NCI-H2227 (cell line): ENCODE measurements around the gene SERINC2.

Experiments
- DNase-seq: peaks from one replicate; lab custom pipeline; 2025; ENCODE audit not compliant: unreplicated experiment; lab: John Stamatoyannopoulos, UW

Gene SERINC2

DNA sequence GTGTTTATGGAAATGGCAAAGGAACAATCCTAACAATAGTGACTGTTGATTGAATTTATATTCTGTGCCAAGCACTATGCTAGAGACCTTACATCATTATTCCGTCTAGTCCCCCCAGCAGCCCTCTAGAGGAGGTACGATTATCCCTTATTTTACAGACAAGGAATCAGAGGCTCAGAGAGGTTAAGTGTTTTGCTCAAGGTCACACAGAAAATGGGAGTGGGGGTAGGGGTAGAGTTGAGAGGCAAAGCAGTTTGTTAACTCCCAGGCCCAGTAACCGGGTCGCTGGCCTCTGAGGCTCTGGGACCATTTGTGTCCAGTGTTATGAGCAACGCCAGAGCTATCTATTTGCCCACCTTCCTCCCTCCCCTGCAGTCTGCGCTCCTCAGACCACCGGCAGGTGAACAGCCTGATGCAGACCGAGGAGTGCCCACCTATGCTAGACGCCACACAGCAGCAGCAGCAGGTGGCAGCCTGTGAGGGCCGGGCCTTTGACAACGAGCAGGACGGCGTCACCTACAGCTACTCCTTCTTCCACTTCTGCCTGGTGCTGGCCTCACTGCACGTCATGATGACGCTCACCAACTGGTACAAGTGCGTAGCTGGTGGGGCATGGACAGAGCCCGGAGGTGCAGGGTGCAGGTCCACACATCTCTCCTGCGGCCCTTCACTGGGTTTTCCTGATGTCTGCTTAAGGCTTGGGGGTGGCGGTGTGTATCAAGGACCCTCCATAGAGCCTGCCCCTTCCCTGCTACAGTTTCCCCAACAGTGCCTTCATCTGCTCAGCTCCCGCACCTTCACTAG lies 19.8 kb downstream of the SERINC2 start:
- DNase-seq, result no peak

DNA sequence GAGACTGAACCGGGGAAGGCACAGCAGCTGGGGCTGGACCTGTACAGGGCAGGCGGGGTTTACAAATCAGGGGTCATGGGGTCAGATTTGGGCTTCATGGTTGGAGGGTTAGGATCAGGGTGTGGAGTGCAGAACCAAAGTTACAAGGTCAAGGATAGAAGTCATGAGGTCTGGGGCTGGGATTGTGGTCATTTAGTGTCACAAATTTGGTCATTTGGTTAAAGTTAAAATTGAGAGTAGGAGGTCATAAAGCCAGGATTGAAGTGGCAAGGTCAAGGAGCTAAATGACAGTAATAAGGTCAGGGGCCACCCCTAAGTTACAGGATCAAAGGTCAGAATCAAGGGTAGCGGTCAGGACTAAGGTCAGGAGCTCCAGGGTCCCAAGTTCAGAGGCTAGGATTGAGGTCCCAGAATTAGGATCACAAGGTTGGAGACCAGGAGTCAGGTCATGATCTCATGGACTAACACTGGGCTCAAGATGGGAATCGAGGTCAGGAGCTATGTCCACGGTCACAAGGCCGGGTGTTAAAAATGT lies 20.4 kb downstream of the SERINC2 start:
- no peak for DNase-seq

DNA sequence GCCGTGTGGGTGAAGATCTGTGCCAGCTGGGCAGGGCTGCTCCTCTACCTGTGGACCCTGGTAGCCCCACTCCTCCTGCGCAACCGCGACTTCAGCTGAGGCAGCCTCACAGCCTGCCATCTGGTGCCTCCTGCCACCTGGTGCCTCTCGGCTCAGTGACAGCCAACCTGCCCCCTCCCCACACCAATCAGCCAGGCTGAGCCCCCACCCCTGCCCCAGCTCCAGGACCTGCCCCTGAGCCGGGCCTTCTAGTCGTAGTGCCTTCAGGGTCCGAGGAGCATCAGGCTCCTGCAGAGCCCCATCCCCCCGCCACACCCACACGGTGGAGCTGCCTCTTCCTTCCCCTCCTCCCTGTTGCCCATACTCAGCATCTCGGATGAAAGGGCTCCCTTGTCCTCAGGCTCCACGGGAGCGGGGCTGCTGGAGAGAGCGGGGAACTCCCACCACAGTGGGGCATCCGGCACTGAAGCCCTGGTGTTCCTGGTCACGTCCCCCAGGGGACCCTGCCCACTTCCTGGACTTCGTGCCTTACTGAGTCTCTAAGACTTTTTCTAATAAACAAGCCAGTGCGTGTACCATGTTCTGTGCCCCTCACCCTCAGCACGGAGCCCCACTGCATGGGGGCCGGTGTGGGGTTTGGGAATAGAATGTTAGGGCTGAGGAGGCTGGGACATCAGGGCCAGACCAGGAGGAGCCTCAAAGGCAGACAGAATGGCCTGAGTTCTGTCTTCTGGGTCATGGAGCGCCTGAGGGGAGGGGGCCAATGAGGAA lies 21.3 kb downstream of the SERINC2 start:
- DNase-seq, result no peak

DNA sequence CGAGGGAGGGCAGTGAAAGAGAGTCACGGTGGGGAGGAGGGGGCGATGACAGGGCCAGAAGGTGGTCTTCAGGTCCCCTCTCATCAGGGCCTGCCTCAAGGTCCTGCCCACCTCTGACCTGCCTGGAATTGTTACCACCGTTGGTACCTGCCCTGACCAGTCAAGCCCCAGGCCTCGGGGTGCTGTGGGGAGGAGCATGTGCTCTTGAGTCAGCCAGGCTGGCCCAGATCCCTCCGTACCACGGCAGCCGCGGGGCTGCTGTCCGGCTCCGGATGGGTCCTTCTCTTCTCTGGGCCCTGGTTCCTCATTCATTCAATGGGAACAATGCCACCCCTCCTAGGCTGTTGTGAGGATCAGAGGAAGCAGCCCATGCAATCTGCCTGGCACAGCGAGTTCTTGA lies 22.0 kb downstream of the SERINC2 start:
- no peak for DNase-seq

DNA sequence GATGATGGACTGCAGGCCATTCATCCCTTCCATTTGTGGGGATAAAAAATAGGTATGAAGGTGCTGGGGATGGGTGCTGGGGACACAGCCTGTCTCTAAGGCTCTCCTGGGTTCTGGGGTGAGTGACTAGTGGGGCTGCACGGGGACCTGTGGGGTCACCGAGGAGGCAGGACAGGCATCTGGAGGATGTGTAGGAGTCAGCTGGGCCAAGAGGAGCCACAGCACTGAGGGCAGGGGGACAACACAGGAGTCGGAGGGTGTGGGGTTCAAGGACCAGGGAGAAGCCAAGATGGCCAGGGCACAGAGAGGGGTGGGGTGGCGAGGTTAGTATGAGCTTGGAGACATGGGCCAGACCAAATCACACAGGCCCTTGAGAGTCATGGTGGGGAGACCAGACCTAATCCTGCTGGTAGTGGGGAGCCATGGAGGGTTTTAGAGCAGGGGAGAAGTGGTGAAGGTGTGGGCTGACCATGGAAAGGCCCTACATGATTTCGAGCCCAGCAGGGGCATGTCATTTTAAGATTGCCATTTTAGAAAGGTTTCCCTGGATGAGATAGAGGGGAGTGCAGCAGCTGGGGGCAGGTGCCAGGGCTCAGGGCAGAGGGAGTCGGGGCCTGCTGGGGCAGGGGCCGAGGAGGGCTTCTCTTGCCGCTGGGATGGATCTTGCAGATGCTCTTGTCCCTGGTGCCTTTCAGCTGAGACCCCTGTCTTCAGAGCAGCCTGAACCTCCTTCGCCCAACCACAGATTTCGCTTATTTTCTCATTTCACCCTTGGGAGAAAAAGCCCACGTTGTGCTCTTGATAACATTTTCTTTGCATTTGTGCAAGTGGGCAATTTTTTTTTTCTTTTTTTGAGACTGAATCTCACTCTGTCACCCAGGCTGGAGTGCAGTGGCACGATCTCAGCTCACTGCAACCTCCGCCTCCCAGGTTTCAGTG lies 22.7 kb downstream of the SERINC2 start:
- DNase-seq, result no peak

DNA sequence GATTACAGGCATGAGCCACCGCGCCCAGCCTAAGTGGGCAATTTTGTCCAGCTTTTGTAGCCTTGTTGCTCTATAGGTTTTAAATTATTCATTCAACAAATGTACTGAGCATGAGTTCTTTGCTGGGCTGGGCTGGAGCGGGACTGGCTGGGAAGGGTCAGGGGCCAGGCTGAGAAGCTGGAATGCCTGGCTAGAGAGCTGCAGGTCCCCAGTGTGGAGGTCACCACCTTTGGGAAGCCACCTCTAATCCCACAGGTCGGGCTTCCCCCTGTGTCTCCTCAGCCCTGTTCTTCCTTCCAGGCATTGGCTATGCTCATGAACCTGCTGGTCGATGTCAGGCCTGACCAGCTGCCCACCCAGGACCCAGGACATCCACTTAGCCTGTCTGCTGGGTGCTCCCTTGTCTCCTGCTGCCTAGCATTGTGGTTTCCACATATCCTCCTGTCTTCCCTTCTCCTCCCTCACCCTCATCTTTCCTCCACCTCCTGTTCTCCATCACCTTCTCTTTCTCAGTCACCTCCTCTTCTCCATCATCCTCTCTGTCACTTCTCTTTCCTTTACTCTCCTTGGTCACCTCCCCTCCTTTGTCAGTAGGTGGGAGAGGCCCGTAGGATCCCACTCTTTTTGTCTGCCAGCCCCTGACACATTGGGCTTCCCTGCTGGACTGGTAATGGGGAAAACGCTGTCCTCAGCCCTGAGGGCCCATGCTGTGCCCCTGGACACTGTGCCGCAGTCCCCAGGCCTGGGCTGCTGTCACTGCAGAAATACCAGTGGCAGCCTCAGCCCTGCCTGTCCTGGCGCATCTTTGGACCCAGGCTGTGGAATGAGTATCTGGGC lies 23.8 kb downstream of the SERINC2 start:
- DNase-seq, result no peak

DNA sequence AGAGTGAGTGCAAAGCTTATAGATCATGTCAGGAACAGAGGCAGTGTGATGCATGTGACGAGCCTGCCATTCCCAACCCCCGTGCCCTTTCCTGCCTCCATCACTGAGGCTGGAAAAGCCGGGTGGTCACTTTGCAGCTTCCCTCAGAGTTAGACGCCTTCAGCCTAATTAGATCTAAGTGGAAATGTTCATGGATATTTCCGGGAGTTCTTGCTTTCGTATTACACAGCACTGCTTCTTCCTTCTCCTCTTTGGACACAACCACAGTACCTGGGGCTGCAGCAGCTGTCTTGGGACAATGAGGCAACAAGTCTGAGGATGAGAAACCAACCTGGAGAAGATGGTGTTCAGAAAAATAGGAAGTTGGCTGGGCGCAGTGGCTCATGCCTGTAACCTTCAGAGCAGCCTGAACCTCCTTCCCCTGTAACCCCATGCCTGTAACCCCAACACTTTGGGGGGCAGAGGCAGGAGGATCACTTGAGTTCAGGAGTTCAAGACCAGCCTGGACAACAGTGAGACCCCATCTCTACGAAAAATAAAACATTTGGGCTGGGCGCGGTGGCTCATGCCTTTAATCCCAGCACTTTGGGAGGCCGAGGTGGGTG lies 24.5 kb downstream of the SERINC2 start:
- no peak for DNase-seq

DNA sequence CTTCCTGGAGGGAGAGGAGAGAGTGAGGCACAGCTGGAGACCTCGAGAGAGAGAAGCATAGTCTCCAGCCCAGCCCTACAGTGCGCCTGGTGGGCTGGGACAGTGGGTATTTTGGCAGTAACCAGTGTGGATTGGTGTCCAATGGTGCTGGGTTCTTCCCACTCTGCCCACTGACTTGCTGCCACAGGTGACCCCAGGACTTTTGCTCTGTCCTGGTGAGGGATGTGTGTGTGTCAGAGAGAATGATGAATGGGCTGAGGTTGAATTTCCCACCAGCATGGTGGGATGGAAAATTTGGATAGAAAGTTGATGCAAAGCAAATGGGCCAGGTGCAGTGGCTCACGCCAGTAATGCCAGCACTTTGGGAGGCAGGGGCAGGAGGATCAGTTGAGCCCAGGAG lies 26.3 kb downstream of the SERINC2 start:
- DNase-seq, result no peak

DNA sequence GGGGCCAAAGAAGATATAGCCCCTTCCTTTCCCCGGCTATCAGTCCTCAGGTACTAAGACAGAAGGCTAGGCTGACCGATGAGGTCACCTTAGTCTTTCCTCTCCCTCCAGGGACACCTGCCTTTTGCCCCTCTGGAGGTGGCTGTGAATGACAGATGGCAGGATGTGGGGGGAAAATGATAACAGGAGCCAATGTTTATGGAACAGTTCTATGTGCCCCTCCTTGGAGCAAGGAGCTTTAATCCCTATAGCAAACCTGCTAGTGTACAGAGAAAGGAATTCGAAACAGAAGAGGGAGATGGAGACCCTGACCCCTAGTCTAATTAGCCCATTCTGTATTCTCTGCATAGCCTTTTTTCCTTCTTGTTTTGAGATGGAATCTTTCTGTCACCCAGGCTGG lies 28.1 kb downstream of the SERINC2 start:
- DNase-seq, result no peak

DNA sequence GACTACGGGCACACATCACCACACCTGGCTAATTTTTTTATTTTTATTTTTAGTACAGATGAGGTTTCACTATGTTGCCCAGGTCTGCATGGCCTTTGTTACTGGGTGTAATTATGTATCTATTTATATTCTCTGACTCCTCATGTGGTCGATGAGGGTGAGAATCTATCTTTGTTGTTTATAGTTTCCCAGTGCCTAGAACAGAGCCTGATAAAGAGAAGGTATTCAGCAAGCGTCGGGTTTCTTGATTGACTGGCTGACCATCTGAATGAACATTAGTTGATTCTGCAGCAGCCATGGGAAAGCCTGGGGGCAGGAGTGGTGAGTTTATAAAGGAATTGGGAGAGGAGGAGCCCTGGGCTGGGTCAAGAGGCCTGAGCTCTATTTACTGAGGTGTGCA lies 28.5 kb downstream of the SERINC2 start:
- no peak for DNase-seq

DNA sequence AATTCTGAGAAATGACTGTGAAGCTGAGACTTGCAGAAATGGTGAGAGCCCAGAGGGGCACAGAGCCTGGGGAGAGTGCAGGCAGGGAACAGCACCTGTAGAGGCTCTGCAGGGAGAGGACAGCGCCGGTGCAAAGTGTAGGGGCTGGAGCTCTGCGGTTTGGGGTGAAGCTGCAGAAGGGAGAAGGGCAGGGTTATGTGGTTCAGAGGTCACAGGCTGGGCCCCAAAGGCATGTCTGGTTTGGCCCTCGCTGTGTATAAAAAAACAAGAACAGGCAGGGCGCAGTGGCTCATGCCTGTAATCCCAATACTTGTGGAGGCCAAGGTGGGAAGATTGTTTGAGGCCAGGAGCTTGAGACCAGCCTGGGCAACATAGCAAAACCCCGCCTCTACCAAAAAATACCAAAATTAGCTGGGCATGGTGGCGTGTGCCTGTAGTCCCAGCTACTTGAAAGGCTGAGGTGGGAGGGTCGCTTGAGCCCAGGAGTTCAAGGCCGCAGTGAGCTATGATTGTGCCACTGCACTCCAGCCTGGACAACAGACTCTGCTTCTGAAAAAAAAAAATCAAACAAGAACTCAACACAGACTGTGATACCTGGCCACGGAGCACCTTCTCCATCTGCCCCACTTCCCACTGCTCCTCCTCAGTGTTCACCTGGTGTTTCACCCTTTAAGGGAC lies 29.1 kb downstream of the SERINC2 start:
- no peak for DNase-seq

DNA sequence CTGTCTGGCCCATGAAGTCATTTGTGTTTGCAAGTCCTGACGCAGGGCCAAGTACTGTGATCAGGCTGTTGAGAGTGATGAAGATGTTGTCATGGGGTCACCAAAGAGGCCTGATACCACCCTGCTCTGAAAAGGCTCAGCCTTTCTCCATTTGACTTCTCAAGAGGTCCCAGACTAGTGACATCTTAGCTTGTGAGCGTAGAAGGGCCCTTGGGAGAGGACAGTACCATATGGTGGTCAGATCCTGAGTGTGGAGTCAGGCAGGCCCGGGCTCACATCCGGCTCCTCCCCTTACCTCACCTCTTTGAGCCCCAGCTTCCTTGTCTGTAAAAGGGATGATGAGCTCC lies 29.6 kb downstream of the SERINC2 start:
- DNase-seq, result no peak

DNA sequence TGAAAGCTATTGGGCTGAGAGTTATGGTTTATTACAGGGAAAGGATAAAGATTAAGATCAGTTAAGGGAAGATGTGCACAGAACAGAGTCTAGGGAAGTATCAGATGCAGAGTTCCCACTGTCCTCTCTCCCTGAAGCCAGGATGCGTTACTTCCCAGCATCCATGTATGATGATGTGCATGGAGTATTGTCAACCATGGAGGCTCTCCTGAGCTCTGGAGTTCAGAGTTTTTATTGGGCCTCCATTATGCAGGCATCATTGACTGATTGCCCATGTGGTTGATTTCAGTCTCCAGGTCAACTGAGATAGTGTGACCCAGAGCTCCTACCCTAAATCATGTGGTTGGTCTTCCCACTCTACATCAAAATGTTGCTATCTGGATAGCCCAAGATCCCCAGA lies 30.7 kb downstream of the SERINC2 start:
- DNase-seq, result no peak

DNA sequence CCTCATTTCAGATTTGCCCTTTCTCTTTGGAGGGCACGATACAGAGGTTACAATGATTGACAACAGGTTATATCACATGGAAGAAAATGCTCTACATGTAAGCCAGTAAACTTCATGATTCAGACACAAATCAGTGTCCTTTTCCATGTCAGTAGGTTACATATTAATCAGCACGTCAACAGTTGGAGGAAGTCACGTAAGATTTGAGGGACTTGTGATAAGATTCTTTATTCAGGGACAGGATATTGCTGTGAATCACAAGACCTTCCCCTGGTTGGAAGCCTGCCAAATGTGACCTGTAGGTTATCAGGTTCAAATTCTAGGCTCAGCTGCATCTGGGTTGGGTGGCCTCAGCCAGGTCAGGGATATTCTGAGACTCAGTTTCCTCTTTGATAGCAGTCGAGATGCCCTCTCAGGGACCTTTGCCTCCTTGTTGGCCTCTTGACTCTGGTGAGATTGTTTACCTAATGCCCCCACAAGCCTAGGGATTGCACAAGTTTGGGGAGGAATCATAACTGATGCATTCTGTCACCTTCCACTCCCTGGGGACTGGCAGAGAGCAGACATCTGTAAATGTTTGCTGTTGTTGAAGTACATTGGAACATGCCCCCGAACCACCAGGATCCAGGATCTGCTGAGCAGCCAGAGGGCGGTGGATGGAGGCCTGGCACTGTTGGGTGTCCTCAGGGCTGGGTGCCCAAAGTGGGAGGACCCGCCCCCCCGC lies 31.9 kb downstream of the SERINC2 start:
- no peak for DNase-seq

DNA sequence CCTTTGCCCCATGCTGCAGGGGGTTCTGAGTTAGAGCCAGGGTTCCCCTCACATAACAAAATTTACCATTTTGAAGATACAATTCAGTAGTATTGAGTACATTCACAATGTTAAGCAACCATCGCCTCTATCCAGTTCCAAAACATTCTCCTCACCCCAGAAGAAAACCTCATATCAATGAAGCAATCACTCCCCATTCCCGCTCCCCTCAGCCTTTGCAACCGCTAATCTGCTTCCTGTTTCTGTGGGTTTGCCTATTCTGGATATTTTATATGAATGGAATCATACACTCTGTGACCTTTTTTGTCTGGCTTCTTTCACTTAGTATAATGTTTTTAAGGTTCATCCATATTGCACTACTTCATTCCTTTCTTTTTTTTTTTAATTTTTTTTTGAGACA lies 32.9 kb downstream of the SERINC2 start:
- DNase-seq, result no peak

DNA sequence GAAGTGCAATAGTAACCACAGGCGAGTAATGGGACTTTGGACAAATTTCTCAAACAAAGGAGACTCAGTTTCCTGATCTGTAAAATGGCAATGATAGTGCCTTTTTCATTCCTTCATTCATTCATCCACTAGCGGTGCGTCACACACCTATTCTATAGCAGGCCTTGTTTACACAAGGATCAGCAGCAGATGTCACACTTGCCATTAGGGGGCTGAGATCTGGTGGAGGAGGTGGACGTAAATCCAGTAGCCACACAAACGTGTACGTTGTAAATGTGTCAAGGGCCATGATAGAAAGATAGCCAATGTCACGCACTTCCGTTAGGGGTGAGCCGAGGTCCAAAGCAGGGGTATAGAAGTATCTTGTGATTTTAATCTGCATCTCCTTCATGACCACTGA lies 34.2 kb downstream of the SERINC2 start:
- DNase-seq, result no peak

DNA sequence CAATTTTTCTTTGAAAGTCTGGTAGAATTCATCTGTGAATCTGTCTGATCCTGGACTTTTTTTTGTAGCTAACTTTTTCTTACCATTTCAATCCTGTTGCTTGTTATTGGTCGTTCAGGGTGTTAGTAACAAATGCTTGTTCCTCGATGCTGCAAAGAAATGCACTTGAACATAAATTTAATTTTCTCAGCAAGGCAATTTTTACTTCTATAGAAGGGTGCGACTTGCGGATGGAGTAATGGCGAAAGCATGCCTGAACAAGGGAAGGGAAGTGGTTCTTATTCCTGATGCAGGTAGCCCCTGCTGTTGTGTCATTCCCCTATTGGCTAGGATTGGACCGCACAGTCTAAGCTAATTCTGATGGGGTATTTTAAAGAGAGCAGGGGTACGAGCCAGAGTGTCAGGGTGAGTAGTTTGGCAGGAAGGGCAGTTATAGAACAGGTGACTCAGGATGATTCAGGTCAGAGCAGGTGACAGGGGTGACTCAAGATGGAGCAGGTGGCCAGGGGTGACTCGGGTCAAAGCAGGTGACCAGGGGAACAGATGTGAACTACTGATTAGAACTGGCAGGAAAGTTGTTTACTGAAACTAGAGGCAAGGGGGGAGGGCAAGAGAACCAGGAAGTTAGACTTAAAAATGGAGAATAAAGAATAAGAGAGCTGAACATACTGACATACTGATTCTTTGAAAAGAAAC lies 40.5 kb downstream of the SERINC2 start:
- DNase-seq, result no peak

DNA sequence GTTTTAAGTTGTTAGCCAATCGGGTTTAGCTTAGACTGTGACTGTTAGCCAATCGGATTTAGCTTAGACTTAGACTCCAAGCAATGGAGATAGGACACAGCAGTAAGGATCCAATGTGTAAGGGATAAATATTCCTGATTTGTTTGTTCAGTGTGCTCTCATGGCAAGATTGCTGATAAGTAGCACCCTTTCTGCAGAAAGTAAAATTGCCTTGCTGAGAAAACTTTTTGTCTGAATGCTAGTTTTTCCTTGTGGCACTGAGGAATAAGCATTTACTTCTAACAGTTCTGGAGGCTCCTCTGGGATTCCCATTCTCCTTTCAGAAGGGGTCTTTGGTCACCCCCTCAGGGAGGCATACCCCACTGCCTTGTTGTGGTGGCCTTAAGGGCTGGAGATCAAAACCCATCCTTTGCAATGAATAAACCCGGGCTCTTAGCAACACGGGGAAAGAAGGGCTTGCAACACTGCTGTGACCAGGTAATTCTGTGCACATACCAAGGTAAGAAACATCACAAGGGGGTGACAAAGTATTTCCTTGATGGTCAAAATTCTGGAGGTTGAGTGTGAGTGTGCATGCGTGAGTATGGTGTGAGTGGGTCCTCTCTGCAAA lies 45.4 kb downstream of the SERINC2 start:
- DNase-seq, result no peak
